B cell (primary cell): ENCODE data around the gene H1-8. TPM values are rescaled to one million over a fixed set of nuclear protein-coding genes. Genes with fewer than 3 reads are reported as not detected.
"Not testable (repeated sequence)": the region's sequence is repeated elsewhere in the genome, so short reads cannot be mapped to it uniquely, and the experiment has no call there.

Source experiments
- ATAC-seq: fragments of 200-7000 bp; cut with Tn5 transposase; one replicate; pipeline ENCODE4 v1.10.0; 2021; ENCODE audit warnings: low read depth, mild to moderate bottlenecking, moderate number of reproducible peaks, moderate library complexity
- CTCF ChIA-PET: fragments of 350-600 bp; sonication (Branson Sonifier 250); formaldehyde crosslinking; loops from one replicate; lab custom pipeline; 2021; ENCODE audit warnings: antibody characterized with exemption, inconsistent platforms; lab: Charles Lee
- POLR2A ChIA-PET: fragments of 350-600 bp; sonication (Branson Sonifier 250); formaldehyde crosslinking; loops from one replicate; lab custom pipeline; 2021; ENCODE audit warnings: antibody characterized with exemption; lab: Charles Lee
- DNase-seq: peaks from one replicate; pipeline ENCODE4 v3.0.0; 2013
- H2AFZ ChIP-seq: 2 replicates; pipeline ENCODE4 v1.6.1; 2012; ENCODE audit warnings: mild to moderate bottlenecking, low read depth, low read length; ENCODE audit not compliant: insufficient read depth, poor library complexity, severe bottlenecking
- H3K27ac ChIP-seq, 2 donors: 1 replicate in 1 of 2; 2 replicates in 1 of 2; pipeline ENCODE4 v1.5.1; 2012 to 2013; ENCODE audit warnings: low read length in 2 of 2, mild to moderate bottlenecking in 2 of 2, moderate library complexity in 1 of 2
- H3K27me3 ChIP-seq, 4 experiments: fragments of 200-600 bp in 1 of 4; sonication (generic) in 1 of 4; replicated peaks in 1 of 4; 1 replicate in 2 of 4; 2 replicates in 2 of 4; pipeline versions ENCODE4 v1.6.1 to v1.7.0; 2013 to 2016; ENCODE audit warnings: low read length in 3 of 4, mild to moderate bottlenecking in 2 of 4, mixed read lengths in 1 of 4, moderate library complexity in 1 of 4; ENCODE audit not compliant: insufficient read depth in 4 of 4, control insufficient read depth in 3 of 4; ENCODE audit errors: control extremely low read depth in 1 of 4
- H3K36me3 ChIP-seq, 2 experiments: replicated peaks in 1 of 2; 1 replicate in 1 of 2; 2 replicates in 1 of 2; pipeline versions ENCODE4 v1.6.1 to v1.7.1; 2013; ENCODE audit warnings: low read length in 1 of 2; ENCODE audit not compliant: insufficient read depth in 2 of 2, control insufficient read depth in 1 of 2; ENCODE audit errors: control extremely low read depth in 1 of 2, extremely low read depth in 1 of 2
- H3K4me1 ChIP-seq, 2 donors: fragments of 200-600 bp in 1 of 2; sonication (generic) in 1 of 2; 1 replicate in 1 of 2; 2 replicates in 1 of 2; pipeline versions ENCODE4 v1.5.1 to v1.6.1; 2013 to 2017; ENCODE audit warnings: low read length in 2 of 2; ENCODE audit not compliant: control insufficient read depth in 2 of 2, insufficient read depth in 2 of 2
- H3K4me2 ChIP-seq: replicated peaks from 2 replicates; pipeline ENCODE3; 2012; ENCODE audit warnings: mild to moderate bottlenecking, low read depth, low read length; ENCODE audit not compliant: poor library complexity, severe bottlenecking
- H3K4me3 ChIP-seq, 5 experiments: fragments of 200-600 bp in 1 of 5; sonication (generic) in 1 of 5; 1 replicate in 3 of 5; 2 replicates in 2 of 5; pipeline versions ENCODE4 v1.5.1 to v1.7.0; 2011 to 2016; ENCODE audit warnings: low read length in 4 of 5, mild to moderate bottlenecking in 4 of 5, low read depth in 2 of 5, control low read depth in 1 of 5, moderate library complexity in 1 of 5; ENCODE audit not compliant: insufficient read depth in 1 of 5; ENCODE audit errors: control extremely low read depth in 1 of 5, extremely low read depth in 1 of 5
- H3K79me2 ChIP-seq: fragments of 200-600 bp; sonication (generic); one replicate; pipeline ENCODE4 v1.6.0; 2016; ENCODE audit warnings: low read length; ENCODE audit not compliant: control insufficient read depth, insufficient read depth
- H3K9ac ChIP-seq: fragments of 200-600 bp; sonication (generic); 2 replicates; pipeline ENCODE4 v1.6.1; 2017; ENCODE audit warnings: mild to moderate bottlenecking, low read length, moderate library complexity
- H3K9me3 ChIP-seq, 3 donors: one replicate each; pipeline versions ENCODE4 v1.6.1 to v1.7.1; 2013; ENCODE audit warnings: low read length in 2 of 3; ENCODE audit not compliant: control insufficient read depth in 2 of 3, insufficient read depth in 1 of 3; ENCODE audit errors: control extremely low read depth in 1 of 3
- H4K20me1 ChIP-seq: 2 replicates; pipeline ENCODE4 v1.6.0; 2012; ENCODE audit warnings: mild to moderate bottlenecking, low read length; ENCODE audit not compliant: insufficient read depth, control insufficient read depth, poor library complexity, severe bottlenecking
- H3K27ac Mint-ChIP-seq: one replicate; pipeline ENCODE4 v1.8.0; 2021; ENCODE audit warnings: mixed read lengths
- H3K27me3 Mint-ChIP-seq: one replicate; pipeline ENCODE4 v1.8.0; 2021; ENCODE audit warnings: mixed read lengths
- H3K4me1 Mint-ChIP-seq: one replicate; pipeline ENCODE4 v1.8.0; 2021; ENCODE audit warnings: mixed read lengths
- H3K4me3 Mint-ChIP-seq: one replicate; pipeline ENCODE4 v1.8.0; 2021; ENCODE audit warnings: mixed read lengths
- H3K9me3 Mint-ChIP-seq: one replicate; pipeline ENCODE4 v1.8.0; 2022; ENCODE audit warnings: mixed read lengths; ENCODE audit not compliant: insufficient read depth
- WGBS: methylation state at CpG from one replicate; pipeline ENCODE4 v1.1.5; 2013; ENCODE audit warnings: missing lambda C conversion rate; ENCODE audit not compliant: insufficient coverage; 5-methylcytosine and 5-hydroxymethylcytosine counted together
- intact Hi-C: fragments of 100-400 bp; cut with micrococcal nuclease; formaldehyde crosslinking; loops from one replicate; pipeline ENCODE4 v1.10.0; 2022
- polyA plus RNA-seq: library from polyadenylated mRNA; depleted of rRNA; stranded (reverse); fragments of >200 nt; gene quantifications from 2 replicates; pipeline ENCODE4 v1.2.3, GENCODE V29; 2012
- total RNA-seq, 2 donors: library from RNA; stranded (reverse); fragments of 120-200 nt in 1 of 2; gene quantifications; 1 replicate in 1 of 2; 2 replicates in 1 of 2; pipeline versions ENCODE4 v1.2.3 to v1.2.4, GENCODE V29; 2013 to 2022

Gene H1-8
- total and polyA plus RNA-seq, 2 donors (not counting 1 experiment from before 2014, with no cell fraction given): not detected

- ATAC-seq, POLR2A ChIA-PET, H3K9me3 Mint-ChIP-seq, H3K4me1 Mint-ChIP-seq, H3K4me1 ChIP-seq, H3K9ac ChIP-seq, H4K20me1 ChIP-seq, H3K79me2 ChIP-seq, H3K27me3 Mint-ChIP-seq, H3K9me3 ChIP-seq, H3K27ac Mint-ChIP-seq, H3K4me3 ChIP-seq, H3K36me3 ChIP-seq, DNase-seq, intact Hi-C loops, CTCF ChIA-PET, H3K27ac ChIP-seq, H3K27me3 ChIP-seq, H3K4me3 Mint-ChIP-seq, H3K4me2 ChIP-seq, H2AFZ ChIP-seq: not testable (repeated sequence)
- 100% methylated on average over 1 of the region's 2 CpGs for WGBS
Measured at GRCh38 chr3:129497876-129498275, 45.1 kb upstream of the H1-8 start.

- H3K4me1 Mint-ChIP-seq, H3K4me1 ChIP-seq, DNase-seq, H3K79me2 ChIP-seq, H3K9me3 Mint-ChIP-seq, H2AFZ ChIP-seq, intact Hi-C loops, H3K27me3 ChIP-seq, H4K20me1 ChIP-seq, CTCF ChIA-PET, POLR2A ChIA-PET, H3K27ac Mint-ChIP-seq, H3K9ac ChIP-seq, H3K9me3 ChIP-seq, H3K27ac ChIP-seq, H3K36me3 ChIP-seq, H3K4me2 ChIP-seq, ATAC-seq, H3K4me3 ChIP-seq, H3K4me3 Mint-ChIP-seq, H3K27me3 Mint-ChIP-seq: not testable (repeated sequence)
- 100% methylated on average over 1 of the region's 8 CpGs for WGBS
Measured at GRCh38 chr3:129498603-129499488, 44.1 kb upstream of the H1-8 start.

- H3K79me2 ChIP-seq, H3K4me3 ChIP-seq, H3K27ac ChIP-seq, H3K27me3 Mint-ChIP-seq, H3K9me3 Mint-ChIP-seq, intact Hi-C loops, H3K4me1 Mint-ChIP-seq, H3K27me3 ChIP-seq, H3K4me3 Mint-ChIP-seq, H4K20me1 ChIP-seq, POLR2A ChIA-PET, DNase-seq, H3K4me1 ChIP-seq, H2AFZ ChIP-seq, H3K27ac Mint-ChIP-seq, ATAC-seq, H3K4me2 ChIP-seq, H3K36me3 ChIP-seq, H3K9ac ChIP-seq, H3K9me3 ChIP-seq: not testable (repeated sequence)
- 93% methylated on average over 6 of the region's 14 CpGs for WGBS
- CTCF ChIA-PET: interaction anchor here (1.3 kb wide), 1 partner anchor 10 kb away, joined by 5 read pairs; no protein-coding TSS in a partner anchor
Measured at GRCh38 chr3:129499604-129500333, 43.2 kb upstream of the H1-8 start.
